ENCODE data around the gene ZNHIT2.

GRCh38 chr11:65135633-65136145, 18.2 kb upstream of the ZNHIT2 start:
- TF ChIP-seq CTCF (IDR thresholded peaks at IDR 0.05; ENCODE audit: insufficient read depth, low read length) (no peak), POLR2AphosphoS5 (IDR thresholded peaks at IDR 0.05; ENCODE audit: low read depth) (no peak), SPI1 (IDR thresholded peaks at IDR 0.05; ENCODE audit: borderline replicate concordance, low read depth) (no peak), GABPA (IDR thresholded peaks at IDR 0.05; ENCODE audit: low read depth) (no peak)
- TF ChIP-seq, protein P1, sequence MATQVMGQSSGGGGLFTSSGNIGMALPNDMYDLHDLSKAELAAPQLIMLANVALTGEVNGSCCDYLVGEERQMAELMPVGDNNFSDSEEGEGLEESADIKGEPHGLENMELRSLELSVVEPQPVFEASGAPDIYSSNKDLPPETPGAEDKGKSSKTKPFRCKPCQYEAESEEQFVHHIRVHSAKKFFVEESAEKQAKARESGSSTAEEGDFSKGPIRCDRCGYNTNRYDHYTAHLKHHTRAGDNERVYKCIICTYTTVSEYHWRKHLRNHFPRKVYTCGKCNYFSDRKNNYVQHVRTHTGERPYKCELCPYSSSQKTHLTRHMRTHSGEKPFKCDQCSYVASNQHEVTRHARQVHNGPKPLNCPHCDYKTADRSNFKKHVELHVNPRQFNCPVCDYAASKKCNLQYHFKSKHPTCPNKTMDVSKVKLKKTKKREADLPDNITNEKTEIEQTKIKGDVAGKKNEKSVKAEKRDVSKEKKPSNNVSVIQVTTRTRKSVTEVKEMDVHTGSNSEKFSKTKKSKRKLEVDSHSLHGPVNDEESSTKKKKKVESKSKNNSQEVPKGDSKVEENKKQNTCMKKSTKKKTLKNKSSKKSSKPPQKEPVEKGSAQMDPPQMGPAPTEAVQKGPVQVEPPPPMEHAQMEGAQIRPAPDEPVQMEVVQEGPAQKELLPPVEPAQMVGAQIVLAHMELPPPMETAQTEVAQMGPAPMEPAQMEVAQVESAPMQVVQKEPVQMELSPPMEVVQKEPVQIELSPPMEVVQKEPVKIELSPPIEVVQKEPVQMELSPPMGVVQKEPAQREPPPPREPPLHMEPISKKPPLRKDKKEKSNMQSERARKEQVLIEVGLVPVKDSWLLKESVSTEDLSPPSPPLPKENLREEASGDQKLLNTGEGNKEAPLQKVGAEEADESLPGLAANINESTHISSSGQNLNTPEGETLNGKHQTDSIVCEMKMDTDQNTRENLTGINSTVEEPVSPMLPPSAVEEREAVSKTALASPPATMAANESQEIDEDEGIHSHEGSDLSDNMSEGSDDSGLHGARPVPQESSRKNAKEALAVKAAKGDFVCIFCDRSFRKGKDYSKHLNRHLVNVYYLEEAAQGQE (IDR thresholded peaks at IDR 0.05; ENCODE audit: insufficient replicate concordance, low read depth) = no peak

Data from HL-60 (cell line).